ENCODE results near the gene DMRTA2.

The DMRTA2 gene
- total RNA-seq, result 0 to 0.19 (median 0) reads per million in 3 experiments

DNA sequence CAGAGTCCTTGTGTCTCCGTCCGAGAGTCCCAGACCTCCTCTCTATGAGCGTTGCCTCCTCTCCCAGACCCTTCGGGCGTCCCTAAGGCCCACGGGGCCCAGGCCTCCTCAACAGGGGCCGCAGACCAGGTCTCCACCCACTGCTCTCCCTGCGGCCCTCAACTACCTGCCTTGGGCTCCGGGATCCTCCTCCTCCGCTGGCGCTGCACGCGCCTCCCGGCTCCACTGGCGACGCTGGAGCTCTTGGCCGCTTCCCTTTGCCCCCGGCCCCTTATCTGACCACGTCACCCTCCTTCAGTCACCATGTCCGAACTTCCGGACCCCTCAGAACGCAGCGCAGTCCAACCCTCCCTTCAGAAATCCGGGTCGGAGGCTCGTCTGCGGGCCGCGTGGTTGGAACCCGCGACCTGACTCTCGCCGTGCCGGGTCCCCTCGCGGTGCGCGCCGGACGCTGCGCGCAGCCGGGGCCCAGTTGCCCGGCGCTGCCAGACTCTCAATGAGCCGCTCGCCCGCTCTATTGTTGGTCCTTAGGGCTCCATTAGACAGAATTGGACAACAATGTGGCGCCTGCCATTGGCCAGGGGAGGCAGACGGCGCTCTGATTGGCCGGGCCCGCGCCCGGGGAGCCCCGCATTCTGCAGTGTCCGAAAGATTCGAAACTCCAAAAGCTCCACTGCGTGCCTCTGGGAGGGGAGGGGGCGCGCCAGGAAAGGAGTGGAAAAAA is at the start of gene DMRTA2:
Gene DMRTA2, minus strand, starts transcription at position 498 of the 724 bp plus-strand sequence. CDS start 1,907 bp downstream, outside the sequence.
- DNase-seq, result no peak

- DNase-seq, result no peak
These were observed 48.7 kb upstream of the DMRTA2 start for GRCh38 chr1:50471967-50472366.

DNA sequence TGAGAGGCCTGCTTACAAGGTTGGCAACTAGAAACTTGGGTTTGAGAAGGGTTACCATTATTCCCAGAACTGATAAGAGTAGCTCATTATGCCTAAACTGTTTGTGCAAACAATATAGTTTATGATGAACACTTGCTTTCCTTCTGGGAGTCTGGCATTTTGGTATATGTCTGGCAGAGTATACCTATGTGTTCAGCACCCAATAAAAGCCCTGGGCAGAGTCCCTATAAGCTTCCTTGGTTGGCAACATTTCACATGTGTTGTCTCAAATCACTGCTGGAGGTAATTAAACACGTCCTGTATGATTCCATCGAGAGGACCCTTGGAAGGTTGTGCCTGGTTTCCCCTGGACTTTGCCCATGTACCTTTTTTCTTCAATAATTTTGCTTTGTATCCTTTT is 39.7 kb upstream of the DMRTA2 start:
- no peak for DNase-seq

- no peak for DNase-seq
These were observed 35.3 kb upstream of the DMRTA2 start for GRCh38 chr1:50458507-50458906.

DNA sequence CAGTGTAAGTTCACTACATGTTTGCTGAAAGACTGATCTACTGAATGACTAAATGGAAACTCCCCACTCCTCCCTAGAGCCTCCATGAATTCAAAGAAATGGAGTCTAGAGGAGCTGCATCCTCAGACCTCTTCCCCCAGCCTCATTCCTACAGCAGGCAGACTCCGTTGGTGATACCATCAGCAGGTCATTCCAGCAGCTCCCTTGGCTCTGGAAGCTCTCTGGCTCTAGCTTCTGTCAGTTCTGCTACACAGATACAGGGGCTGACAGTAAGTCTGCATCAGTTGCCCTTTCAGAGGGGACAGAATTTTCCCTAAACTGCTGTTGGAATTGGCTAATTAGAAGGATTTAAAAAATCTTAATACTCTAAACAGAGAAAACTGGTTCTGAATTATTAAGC is 31.7 kb upstream of the DMRTA2 start:
- DNase-seq, result no peak

DNA sequence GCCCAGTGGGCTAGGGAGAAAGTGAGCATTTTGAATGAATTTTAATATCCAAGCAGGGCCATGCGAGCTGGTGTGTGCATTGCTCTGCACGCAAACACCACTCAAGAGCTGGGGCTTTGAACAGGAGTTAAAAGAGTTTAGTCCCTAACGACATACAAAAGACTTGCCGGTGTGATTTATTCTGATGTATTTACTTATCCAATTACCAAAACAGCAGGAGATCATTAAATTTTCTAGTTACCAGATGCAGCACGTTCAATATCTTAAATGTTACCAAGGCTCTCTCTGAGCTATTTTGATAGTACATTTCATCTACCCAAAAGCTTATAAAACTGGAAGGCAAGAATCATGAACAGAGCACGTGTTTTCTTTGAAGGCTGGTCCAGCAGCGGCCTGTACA is 30.0 kb upstream of the DMRTA2 start:
- no peak for DNase-seq

DNA sequence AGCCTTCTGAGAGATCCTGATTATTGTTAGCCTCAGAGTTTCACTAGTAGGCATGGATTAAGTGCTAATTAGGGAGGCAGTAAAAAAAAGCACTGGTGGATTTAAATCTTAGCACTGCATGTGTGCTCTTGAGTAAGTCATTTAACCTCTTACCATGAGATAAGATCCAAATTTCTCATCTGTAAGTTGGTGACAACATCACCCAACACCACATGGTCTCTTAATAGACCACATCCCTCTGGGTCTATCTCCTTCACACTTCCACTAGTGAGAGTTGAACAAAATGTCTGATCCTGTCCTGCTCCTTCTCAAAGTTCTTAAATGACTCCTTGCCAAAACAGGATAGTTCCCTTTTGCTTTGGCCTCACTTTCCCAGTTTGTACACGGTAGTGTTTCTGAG is 29.5 kb upstream of the DMRTA2 start:
- no peak for DNase-seq

DNA sequence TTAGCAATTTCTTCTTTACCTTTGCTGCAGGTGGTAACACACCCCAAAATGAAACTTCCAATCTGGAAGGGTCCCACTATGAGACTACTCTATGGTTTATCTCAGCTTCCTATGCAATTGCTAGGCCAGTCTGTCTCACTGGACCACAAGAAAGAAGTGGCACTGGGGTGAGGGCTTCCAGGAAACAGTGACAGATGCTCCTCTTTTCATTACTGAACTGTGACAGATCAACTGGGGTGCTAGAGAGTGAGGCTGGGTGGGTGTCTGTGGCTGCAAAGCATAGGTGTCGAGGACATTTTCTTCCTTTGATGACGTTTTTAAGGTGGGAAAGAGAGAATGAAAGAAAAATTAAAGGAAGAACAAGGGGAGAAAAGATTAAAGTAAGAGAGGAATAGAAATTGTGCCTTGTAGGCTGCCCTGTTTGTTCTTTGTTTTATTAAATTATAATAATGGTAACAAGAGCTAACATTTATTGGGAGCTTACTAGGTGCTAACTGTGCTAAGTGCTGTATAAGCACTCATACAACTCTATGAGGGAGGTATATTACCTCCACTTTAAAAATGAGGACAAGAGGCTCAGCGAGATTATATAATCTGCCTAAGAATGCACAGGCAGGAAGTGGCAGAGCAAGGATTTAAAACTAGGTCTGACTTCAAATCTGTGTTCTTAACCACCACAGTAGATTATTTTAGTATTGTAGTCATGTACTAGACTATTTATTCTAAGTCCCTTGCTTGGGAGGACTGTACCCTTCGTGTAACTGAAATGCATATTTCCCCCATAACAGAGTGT is 27.8 kb upstream of the DMRTA2 start:
- no peak for DNase-seq

GRCh38 chr1:50447961-50448360 is 24.7 kb upstream of the DMRTA2 start:
- DNase-seq, result no peak

- no peak for DNase-seq
These were observed 17.9 kb upstream of the DMRTA2 start for GRCh38 chr1:50441183-50441582.

DNA sequence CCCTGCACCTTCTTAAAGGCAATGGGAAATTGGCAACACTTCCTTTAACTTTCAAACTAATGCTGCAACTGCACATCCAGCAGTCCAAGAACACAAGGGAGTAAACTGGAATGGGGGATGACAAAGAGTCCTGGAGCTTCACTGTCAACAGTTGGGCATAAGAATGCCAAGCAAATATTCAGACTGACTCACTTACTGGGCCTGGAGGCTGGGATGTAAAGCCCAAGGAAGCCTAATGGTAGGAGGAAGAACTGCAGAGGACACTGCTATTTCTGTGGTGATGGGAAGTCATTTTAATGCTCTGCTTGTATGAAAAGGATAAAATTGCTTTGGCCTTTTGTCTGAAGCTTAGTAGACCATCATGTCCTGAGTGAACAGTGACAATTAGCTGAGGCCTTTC is 15.7 kb upstream of the DMRTA2 start:
- DNase-seq, result no peak

DNA sequence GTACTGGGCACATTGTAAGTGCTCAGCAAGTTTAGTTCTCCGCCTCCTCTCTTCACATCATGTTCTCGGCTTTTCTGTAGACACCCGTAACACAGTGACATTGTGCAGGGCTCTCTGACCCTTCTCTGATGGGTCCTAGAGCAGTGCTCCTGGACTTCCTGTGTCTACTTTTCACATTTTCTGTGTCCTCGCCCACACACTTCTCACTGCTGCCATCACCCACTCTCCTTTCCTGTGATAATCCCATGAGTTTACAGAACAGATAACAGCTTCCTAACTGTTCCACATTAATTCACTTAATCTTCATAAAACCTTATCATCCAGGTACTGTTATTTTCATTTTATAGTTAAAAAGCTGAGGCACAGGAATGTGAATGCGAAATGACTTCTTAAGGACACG is 13.2 kb upstream of the DMRTA2 start:
- DNase-seq, result no peak

- DNase-seq, result no peak
These were observed 6.8 kb upstream of the DMRTA2 start for GRCh38 chr1:50430010-50430405.

- DNase-seq, result no peak
These were observed 4.9 kb upstream of the DMRTA2 start for GRCh38 chr1:50427818-50428779.

- no peak for DNase-seq
These were observed 4.0 kb upstream of the DMRTA2 start for GRCh38 chr1:50427086-50427817.

GRCh38 chr1:50426702-50427085 is 3.5 kb upstream of the DMRTA2 start:
- DNase-seq, result no peak

- no peak for DNase-seq
These were observed 3.0 kb upstream of the DMRTA2 start for GRCh38 chr1:50426108-50426700.

DNA sequence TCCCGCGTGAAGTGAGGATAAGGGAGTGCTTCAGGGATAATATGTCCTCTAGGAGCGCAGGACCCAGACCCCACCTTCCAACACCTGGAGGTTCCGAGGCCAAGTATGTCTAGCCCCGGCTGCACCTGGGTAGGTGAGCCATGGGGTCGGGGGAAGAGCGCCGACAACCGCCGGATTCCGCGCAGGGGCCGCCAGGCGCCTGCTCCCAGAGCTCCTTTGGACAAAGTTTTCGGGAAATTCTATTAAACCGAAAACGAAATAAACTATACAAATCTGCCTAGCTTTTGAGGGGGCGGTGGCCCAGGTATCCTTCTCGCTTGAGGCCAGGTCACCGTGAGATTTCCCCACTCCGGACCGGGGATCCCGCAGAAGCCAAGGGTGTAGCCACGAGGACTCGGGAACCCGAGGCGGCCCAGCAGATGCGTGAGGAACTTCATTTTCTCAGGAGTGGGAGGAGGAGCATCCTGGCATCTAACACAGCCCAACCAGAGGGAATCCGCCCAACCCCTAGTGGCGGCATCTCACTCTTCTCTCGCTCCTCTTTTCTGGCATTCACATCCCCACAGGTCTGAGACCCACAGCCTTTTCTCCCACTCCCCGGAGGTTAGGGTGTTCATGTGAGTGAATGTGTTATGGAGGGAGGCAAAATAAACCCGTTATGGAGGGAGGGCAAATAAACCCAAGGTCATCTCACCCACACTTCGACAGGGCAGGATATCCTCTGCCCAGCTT is 2.3 kb upstream of the DMRTA2 start:
- DNase-seq, result no peak

GRCh38 chr1:50424884-50425375 is 1.7 kb upstream of the DMRTA2 start:
- no peak for DNase-seq

GRCh38 chr1:50424045-50424883 is 1.0 kb upstream of the DMRTA2 start:
- DNase-seq, result no peak

Data from central memory CD4-positive, alpha-beta T cell (primary cell).